Endothelial cell of umbilical vein (primary cell): ENCODE results near the gene MAFF.

Experiments used
- EZH2 ChIP-seq: IDR thresholded peaks from 2 replicates; pipeline ENCODE4 v1.6.1; 2012; ENCODE audit warnings: borderline replicate concordance, low read depth, mild to moderate bottlenecking, moderate library complexity, low read length, inconsistent platforms; ENCODE audit not compliant: severe bottlenecking
- GATA2 ChIP-seq: IDR thresholded peaks from 2 replicates; pipeline ENCODE4 v1.7.0; 2011; ENCODE audit warnings: low read depth, mild to moderate bottlenecking, moderate library complexity, mixed read lengths, low read length; ENCODE audit not compliant: insufficient read length, insufficient read depth
- JUN ChIP-seq: IDR thresholded peaks from 2 replicates; pipeline ENCODE4 v1.6.1; 2011; ENCODE audit warnings: borderline replicate concordance, low read depth; ENCODE audit not compliant: insufficient read length, insufficient read depth
- MAX ChIP-seq: IDR thresholded peaks from 2 replicates; pipeline ENCODE4 v1.6.1; 2011; ENCODE audit not compliant: insufficient read depth, insufficient read length
- MYC ChIP-seq: IDR thresholded peaks from one replicate; pipeline ENCODE4 v1.6.1; 2011; ENCODE audit warnings: mild to moderate bottlenecking, low read depth, low read length
- POLR2A ChIP-seq: IDR thresholded peaks from 2 replicates; pipeline ENCODE4 v1.6.1; 2012; ENCODE audit warnings: low read depth, mild to moderate bottlenecking, control low read depth, low read length
- POLR2AphosphoS5 ChIP-seq: IDR thresholded peaks from 2 replicates; pipeline ENCODE4 v1.6.1; 2012; ENCODE audit warnings: low read depth, mild to moderate bottlenecking, control low read depth, low read length, moderate library complexity; ENCODE audit not compliant: insufficient read depth
- TF ChIP-seq, protein P1 (sequence below), 2 donors: IDR thresholded peaks; 1 replicate in 1 of 2; 2 replicates in 1 of 2; pipeline ENCODE4 v1.5.1; 2011; ENCODE audit warnings: low read length in 2 of 2, mild to moderate bottlenecking in 2 of 2, moderate library complexity in 2 of 2, control low read depth in 1 of 2, inconsistent platforms in 1 of 2, low read depth in 1 of 2; ENCODE audit not compliant: insufficient read depth in 1 of 2; ENCODE audit errors: extremely low read depth in 1 of 2

DNA sequence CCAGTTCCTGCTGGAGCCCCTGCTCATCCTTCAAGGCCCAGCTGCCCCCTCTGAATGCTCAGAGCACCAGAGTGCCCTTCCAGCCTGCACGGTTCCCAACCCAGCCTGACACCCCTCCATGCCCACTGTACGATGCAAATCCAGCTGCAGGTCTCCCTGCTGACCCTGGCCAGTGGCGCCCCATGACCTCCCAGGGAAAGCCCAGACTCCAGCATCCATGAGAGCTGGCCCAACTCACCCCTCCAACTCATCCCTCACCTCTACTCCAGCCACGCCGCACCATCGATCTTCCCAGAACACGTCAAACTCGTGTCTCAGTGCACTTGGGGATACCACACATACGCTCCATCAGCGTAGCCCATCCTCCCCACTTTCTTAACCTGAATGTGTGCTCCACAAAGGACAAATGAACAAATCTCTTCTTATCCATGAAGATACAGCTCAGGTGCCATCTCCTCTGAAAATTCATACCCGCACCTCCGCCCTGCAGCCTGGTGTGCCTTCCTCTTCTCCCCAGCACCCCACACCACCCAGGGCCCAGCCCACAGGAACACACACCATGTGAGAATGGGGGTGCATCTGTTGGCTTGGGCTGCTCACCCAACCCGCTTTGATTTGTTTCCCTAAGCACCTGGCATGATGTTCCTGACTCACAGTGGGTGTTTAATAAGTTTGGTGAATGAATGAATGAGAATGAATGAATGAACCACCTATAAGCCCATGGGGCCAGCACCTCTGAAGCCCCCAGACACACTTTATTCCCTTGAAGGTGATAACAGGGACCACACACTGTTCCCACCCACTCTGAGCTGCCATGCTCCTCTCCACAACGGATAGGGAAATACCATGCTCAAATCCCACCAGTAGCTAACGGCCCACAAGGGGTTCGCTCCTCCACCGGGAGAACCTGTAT lies 26.3 kb upstream of the MAFF start:
- TF ChIP-seq MYC (no peak), MAX (no peak), POLR2A (no peak), GATA2 (no peak), JUN (no peak), EZH2 (no peak), POLR2AphosphoS5 (no peak)
- TF ChIP-seq, protein P1, sequence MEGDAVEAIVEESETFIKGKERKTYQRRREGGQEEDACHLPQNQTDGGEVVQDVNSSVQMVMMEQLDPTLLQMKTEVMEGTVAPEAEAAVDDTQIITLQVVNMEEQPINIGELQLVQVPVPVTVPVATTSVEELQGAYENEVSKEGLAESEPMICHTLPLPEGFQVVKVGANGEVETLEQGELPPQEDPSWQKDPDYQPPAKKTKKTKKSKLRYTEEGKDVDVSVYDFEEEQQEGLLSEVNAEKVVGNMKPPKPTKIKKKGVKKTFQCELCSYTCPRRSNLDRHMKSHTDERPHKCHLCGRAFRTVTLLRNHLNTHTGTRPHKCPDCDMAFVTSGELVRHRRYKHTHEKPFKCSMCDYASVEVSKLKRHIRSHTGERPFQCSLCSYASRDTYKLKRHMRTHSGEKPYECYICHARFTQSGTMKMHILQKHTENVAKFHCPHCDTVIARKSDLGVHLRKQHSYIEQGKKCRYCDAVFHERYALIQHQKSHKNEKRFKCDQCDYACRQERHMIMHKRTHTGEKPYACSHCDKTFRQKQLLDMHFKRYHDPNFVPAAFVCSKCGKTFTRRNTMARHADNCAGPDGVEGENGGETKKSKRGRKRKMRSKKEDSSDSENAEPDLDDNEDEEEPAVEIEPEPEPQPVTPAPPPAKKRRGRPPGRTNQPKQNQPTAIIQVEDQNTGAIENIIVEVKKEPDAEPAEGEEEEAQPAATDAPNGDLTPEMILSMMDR (IDR thresholded peaks at IDR 0.05; ENCODE audit: extremely low read depth in 1 of 2, insufficient read depth in 1 of 2, low read depth in 1 of 2, low read length in 2 of 2): no peak
